ENCODE measurements around the gene C9orf152.
A peak's percentile ranks its signal among the peaks of the same experiment; 100 is the strongest.

C9orf152 gene

DNA sequence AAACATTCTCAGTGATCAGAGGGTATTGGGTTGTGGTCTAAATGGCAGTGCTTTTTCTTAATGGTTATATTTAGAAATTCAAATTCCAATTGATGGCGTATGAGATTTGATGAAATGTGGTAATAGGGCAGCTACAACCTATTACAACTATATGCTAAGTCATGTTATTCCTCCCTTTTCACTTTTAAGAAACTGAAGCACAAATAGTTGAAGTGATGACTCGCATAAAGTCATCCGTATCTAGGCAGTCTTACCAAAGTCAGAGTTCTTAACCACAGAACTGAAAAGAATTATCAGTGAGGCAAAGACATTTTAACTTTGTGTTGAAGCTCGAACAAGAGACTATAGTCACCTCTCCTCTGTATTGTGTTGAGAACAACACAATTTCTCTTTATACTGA is 28.2 kb downstream of the C9orf152 start:
- no peak for DNase-seq

DNA sequence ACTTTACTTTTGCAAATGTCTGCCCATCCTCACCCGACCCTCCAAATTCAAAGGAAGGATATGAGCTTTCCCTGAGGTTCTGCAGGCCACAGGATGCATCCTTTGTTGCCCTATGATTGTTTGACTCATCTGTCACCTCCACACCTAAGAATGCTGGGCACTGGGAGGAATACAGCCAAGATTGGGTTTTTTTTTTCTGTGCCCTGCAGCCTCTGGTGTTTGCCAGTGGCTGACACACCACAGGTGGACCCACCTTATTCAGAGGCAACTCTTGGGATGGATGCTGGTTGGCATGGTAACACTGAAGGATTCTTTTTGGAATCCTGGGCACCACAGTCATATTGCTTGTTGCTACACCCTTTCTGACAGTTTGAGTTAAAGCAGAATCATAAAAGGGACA is 29.7 kb downstream of the C9orf152 start:
- DNase-seq, result no peak

GRCh38 chr9:110175275-110175968 is 32.5 kb downstream of the C9orf152 start:
- DNase-seq, result no peak

- no peak for DNase-seq
These were observed 34.7 kb downstream of the C9orf152 start for GRCh38 chr9:110173322-110173642.

DNA sequence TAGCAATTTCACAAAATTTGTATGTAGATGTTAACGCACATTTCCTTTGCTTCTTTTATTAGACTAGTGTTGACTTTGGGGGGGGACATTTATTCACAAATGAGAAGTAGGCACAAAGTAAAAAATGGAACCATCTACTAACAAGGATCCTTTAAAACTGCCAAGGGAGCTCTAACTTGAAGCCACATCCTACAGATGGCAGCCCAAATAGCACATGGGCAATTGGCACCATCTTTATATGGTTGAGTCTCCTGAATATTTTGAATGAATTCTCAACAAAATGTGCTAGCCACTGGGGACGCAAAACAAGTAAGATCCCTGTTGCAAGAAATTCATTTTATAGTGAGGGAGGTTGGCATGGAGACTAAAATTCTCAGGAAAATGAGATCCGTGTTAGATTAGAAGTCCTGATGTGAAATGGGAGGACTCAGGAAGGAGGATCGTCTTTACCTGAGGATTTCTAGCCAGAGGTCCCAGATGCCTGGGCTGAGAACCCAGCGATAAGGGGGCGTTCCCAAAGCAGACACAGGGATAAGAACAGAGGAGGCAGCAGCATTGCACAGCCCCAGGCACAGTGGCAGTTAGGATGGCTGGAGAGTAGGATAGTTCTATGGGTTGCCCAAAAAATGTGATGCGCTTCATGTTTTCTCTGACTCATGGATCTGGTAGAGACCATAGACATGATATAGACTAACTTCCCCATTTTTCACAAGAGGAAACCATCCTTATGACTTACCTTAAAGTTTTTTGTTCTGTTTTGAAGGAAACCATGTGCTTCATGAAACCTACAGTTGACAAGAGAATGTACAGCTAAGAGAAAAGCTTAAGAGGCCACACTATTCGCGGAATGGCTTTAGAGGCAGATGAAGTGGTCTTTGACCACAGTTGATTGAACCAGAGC is 37.4 kb downstream of the C9orf152 start:
- no peak for DNase-seq

DNA sequence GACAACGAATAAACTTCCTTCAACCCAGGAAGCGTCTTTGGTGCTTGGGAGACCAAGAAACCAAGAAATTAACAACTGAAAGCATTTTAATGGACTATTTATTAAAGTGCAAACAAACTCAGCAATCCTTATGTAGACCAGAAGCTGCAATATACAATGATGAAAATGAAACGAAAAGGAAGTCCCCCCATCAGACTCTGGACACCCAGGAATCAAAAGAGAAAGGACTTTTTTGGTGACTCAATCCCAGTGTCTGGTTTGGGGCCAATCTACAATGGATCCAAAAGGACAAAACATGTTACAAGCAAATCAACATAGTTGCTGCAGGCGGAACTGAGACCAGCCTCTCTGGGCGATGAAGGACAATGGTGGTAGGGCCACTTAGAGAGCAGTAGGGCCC is 39.5 kb downstream of the C9orf152 start:
- DNase-seq, result no peak

DNA sequence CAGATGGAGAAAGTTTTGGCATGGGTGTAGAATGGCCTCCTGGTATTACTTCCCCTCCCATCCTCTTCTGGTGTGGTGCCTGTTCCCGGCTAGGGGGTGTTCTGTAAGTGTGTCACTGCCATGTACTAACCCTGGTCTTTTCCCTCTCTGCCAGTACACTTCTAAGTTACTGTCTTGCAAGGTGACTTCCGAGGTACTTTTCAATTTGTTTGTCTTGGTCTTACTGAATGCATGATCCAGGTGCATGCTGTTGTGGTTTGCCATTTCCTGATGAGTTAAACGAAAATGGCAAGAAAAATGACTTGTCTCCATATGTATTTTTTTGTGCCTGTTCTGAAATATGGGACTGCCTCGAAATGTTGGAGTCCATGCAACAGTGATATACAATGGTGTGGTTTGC is 46.0 kb downstream of the C9orf152 start:
- no peak for DNase-seq

GRCh38 chr9:110160685-110161084 is 47.3 kb downstream of the C9orf152 start:
- no peak for DNase-seq

- no peak for DNase-seq
These were observed 47.8 kb downstream of the C9orf152 start for GRCh38 chr9:110160123-110160522.

- no peak for DNase-seq
These were observed 49.9 kb downstream of the C9orf152 start for GRCh38 chr9:110157823-110158664.

DNA sequence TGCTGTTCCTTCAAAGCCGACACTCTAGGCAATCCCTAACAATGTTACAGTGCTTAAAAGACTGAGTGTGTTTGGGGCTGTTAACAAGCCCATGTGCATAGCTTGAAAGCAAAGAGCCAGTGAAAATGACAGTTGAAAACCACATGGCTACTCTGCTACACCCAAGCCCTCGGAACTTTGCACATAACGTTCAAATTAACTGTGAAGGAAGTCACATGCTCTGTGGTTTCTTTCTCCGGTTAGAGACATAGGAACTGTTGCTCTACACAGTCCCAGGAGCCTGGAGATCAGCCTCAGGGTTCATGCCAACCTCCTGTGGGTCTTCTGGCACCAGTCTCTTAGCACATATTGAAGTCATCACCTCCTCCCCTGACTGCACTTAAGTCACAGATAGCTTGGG is 51.1 kb downstream of the C9orf152 start:
- DNase-seq, result no peak

GRCh38 chr9:110156416-110156815 is 51.5 kb downstream of the C9orf152 start:
- no peak for DNase-seq

GRCh38 chr9:110155751-110156150 is 52.2 kb downstream of the C9orf152 start:
- DNase-seq, result no peak

DNA sequence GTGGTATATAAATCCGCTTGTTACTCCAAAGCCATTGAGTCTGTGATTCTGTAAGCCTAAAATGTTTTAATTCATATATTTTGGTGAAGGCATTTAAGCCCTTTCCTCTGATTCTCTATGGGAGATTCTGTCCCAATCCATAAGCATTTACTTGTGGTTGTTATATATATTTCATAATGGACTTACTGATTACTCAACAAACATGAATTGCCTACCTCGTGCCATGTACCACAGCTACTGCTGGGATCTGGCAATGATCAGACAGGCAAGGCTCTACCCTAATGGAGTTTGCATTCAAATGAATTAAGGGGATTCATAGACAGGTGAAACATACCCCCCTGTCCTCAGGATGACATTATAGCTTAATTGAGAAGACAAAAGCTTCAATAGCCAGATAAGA is 54.5 kb downstream of the C9orf152 start:
- no peak for DNase-seq

DNA sequence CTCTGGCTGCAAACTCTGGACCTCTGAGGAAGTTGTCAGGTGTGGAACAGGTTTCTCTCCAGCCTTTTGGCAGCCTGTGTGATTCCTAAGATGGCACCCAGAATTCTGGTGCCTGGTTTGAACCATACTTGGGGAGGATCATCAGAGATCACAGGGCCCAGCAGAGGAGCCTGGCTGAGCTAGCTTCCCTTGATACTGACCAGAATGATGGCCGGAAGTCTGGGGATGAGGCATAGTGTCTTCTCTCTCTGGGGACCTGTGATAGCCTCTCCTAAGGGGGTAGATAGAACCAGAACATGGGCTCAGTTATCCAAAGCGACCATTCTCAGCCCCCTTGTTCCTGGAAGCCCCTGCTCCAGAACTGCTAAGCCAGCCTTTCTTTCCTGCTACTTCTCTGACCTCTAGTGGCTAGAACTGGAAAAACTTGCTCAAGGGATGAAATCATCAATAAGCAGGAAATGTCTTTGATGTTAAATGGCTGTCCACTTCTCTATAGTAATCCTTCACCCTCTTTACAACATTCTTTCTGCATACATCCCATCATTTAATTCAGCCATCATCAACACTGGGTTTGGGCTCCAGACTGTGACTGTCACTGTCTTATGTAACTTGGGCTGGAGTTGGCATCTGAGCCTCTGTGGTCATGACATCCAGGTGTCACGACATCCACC is 55.1 kb downstream of the C9orf152 start:
- peak; percentile 66 for DNase-seq
